ENCODE results near the gene CRY1. TPM values are rescaled to one million over a fixed set of nuclear protein-coding genes. Genes with fewer than 3 reads are reported as not detected.
"Not testable (repeated sequence)": the region's sequence is repeated elsewhere in the genome, so short reads cannot be mapped to it uniquely, and the experiment has no call there.

CRY1 gene
- total and polyA plus RNA-seq, 4 experiments from 2014 or later: 27.6 to 37.3 (median 31.7) TPM

DNA sequence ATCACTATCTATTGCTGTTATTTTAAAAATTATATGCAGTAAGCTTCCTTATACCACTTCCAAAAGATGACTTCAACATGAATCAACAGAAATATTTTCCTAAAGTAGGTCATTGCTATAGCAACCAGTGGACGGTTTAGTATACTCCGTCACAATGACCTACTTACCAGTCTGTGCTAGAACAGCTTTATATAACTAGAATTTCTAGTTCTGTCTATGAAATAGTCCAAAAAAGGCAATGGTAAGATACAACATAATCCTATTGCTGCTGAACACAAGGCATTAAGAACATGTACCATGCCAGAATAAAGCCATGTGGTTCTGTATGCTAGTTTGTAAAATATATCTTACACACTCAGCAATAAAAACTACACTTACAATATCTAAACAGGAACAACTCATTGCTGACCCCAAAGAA lies 65.7 kb downstream of the CRY1 start:
- no peaks in the 10 kb centered on the region for H3K27me3 Mint-ChIP-seq
- H3K27ac Mint-ChIP-seq: peak overlapping the region; percentile 95 to 100 (median 99)
- Histone ChIP-seq H3K4me1 (ENCODE audit: insufficient read depth, low read length) (peaks cover 75% of the 10 kb centered on the region), H3K9me3 (ENCODE audit: control insufficient read depth in 1 of 2, low read length in 2 of 2) (no peaks in the 10 kb centered on the region), H3K27me3 (ENCODE audit: insufficient read depth, low read length) (no peaks in the 10 kb centered on the region), H3K36me3 (ENCODE audit: insufficient read depth, low read length) (no peaks in the 10 kb centered on the region), H3K4me3 (ENCODE audit: low read length in 2 of 2) (no peak overlapping the region), H3K27ac (ENCODE audit: low read depth, low read length) (peak overlapping the region; percentile 91)
- peak; percentile 66 to 90 (median 82) for DNase-seq
- ChIA-PET CTCF (ENCODE audit: partially characterized antibody) (no interaction called here), POLR2A (ENCODE audit: partially characterized antibody) (interaction anchor here (0.6 to 1.1 kb wide), 5 partner anchors 14 to 345 kb away, joined by 3 to 17 read pairs (median 6); partner anchors contain the start of genes CRY1 and TMEM263)
- intact Hi-C loops (cut with micrococcal nuclease): loop anchor here (1.0 to 5.0 kb wide), 2 partner anchors 66 to 70 kb away; partner anchors contain the start of genes CRY1 and TMEM263
- peak overlapping the region; percentile 26 to 85 (median 74) for H3K4me3 Mint-ChIP-seq
- no peaks in the 10 kb centered on the region for H3K9me3 Mint-ChIP-seq
- H3K4me1 Mint-ChIP-seq: peaks cover 49 to 82% (median 68%) of the 10 kb centered on the region in 4 donors
- no peaks in the 10 kb centered on the region for H3K36me3 Mint-ChIP-seq

DNA sequence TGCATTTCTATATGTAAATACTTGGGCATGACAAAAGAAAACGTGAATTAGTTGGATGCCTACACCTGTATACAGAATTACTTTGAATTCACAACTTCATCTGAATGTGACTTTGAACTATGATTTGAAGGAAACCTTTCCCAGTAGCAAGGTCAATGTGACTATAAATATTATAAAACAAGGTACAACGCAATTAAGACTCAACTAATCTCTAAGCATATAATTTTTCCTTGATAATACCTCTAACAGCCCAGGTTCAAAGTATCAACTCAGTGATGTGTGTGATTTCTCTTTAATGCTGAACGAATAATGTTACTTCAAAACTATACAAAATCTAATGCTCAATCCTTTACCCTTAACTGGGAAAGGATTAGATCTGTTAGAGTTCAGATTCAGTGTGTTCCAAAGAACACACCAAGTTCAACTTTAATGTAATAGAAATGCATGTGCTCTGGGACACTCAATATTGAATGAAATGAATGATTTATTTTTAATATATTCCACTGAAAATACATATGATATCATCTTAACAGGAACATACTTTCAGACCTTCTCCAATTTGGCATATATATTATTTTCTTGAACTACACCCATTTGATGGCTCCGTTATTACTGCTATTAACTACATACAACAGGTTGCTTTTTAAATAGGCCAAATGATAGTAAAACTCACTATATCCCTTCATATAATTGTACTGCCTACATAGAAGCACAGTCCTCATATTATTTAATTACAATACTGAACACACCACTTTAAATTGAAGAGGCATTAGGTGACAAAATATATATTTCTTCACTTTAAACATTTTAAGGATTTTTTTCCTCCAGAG lies 66.3 kb downstream of the CRY1 start:
- Histone ChIP-seq H3K9me3 (ENCODE audit: control insufficient read depth in 1 of 2, low read length in 2 of 2) (no peaks in the 10 kb centered on the region), H3K4me1 (ENCODE audit: insufficient read depth, low read length) (peaks cover 71% of the 10 kb centered on the region), H3K4me3 (ENCODE audit: low read length in 2 of 2) (no peak overlapping the region), H3K27ac (ENCODE audit: low read depth, low read length) (peak overlapping the region; percentile 91), H3K27me3 (ENCODE audit: insufficient read depth, low read length) (no peaks in the 10 kb centered on the region), H3K36me3 (ENCODE audit: insufficient read depth, low read length) (no peaks in the 10 kb centered on the region)
- H3K36me3 Mint-ChIP-seq: no peaks in the 10 kb centered on the region
- H3K27me3 Mint-ChIP-seq: no peaks in the 10 kb centered on the region
- ChIA-PET POLR2A (ENCODE audit: partially characterized antibody) (interaction anchor here (0.6 to 1.1 kb wide), 5 partner anchors 13 to 345 kb away, joined by 3 to 17 read pairs (median 6); partner anchors contain the start of genes CRY1 and TMEM263), CTCF (ENCODE audit: partially characterized antibody) (no interaction called here)
- peak overlapping the region; percentile 95 to 100 (median 99) for H3K27ac Mint-ChIP-seq
- intact Hi-C loops (cut with micrococcal nuclease): loop anchor here (1.0 to 5.0 kb wide), 2 partner anchors 66 to 70 kb away; partner anchors contain the start of genes CRY1 and TMEM263
- H3K4me3 Mint-ChIP-seq: peak overlapping the region in 7 of 8 donors; percentile 11 to 85 (median 78)
- H3K4me1 Mint-ChIP-seq: peaks cover 45 to 76% (median 63%) of the 10 kb centered on the region in 4 donors
- H3K9me3 Mint-ChIP-seq: no peaks in the 10 kb centered on the region
- no peak for DNase-seq

DNA sequence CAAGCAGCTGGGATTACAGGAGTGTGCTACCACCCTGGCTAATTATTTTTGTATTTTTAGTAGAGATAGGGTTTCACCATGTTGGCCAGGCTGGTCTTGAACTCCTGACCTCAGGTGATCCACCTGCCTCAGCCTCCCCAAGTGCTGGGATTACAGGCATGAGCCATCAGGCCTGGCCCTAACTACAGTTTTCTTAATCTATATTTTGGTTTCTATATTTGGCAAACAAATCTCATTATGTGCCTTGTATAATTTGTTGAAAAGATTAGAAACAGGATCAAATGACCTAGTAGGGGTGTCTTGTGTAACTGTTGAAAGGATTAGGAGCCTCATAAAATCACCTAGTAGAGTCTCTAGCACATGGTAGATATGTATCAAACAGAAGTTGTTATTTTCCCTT lies 67.0 kb downstream of the CRY1 start:
- H3K4me3 Mint-ChIP-seq: peak overlapping the region in 3 of 8 donors; percentile 20 to 59 (median 44)
- H3K4me3 ChIP-seq (ENCODE audit: low read length in 2 of 2); H3K36me3 Mint-ChIP-seq; H3K27me3 ChIP-seq (ENCODE audit: insufficient read depth, low read length); H3K36me3 ChIP-seq (ENCODE audit: insufficient read depth, low read length); POLR2A ChIA-PET (ENCODE audit: partially characterized antibody); H3K9me3 Mint-ChIP-seq; CTCF ChIA-PET (ENCODE audit: partially characterized antibody); DNase-seq; H3K27me3 Mint-ChIP-seq; H3K9me3 ChIP-seq (ENCODE audit: control insufficient read depth in 1 of 2, low read length in 2 of 2): not testable (repeated sequence)
- intact Hi-C loops (cut with micrococcal nuclease): loop anchor here (5.0 kb wide), 1 partner anchor 69 kb away; the partner anchor contains the start of gene TMEM263
- peaks cover 42 to 71% (median 59%) of the 10 kb centered on the region in 4 donors for H3K4me1 Mint-ChIP-seq
- peaks cover 67% of the 10 kb centered on the region for H3K4me1 ChIP-seq (ENCODE audit: insufficient read depth, low read length)
- H3K27ac ChIP-seq (ENCODE audit: low read depth, low read length): peak overlapping the region; percentile 91
- H3K27ac Mint-ChIP-seq: peak overlapping the region; percentile 95 to 100 (median 99)

DNA sequence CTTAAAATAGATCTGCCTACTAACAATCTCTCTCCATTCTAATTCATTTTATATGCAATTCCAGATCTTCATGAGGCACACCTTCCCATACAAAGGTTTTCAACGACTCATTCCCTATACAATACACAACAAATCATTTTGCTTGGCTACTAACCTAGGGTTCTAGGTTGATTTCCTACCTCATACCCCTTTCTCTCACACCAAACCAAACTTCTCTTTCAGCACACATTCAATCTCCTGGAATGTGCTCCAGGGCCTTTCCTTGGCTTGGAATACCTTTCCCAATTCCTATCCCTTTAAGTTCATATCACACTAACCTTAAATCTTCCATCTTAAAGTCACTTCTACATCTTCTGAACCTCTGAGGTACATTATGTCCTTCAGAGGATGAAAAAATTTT lies 67.7 kb downstream of the CRY1 start:
- no peak overlapping the region for H3K4me3 Mint-ChIP-seq
- Histone ChIP-seq H3K27me3 (ENCODE audit: insufficient read depth, low read length) (no peaks in the 10 kb centered on the region), H3K4me3 (ENCODE audit: low read length in 2 of 2) (no peak overlapping the region), H3K4me1 (ENCODE audit: insufficient read depth, low read length) (peaks cover 60% of the 10 kb centered on the region), H3K9me3 (ENCODE audit: control insufficient read depth in 1 of 2, low read length in 2 of 2) (no peaks in the 10 kb centered on the region), H3K27ac (ENCODE audit: low read depth, low read length) (peak overlapping the region; percentile 40), H3K36me3 (ENCODE audit: insufficient read depth, low read length) (no peaks in the 10 kb centered on the region)
- H3K4me1 Mint-ChIP-seq: peaks cover 37 to 64% (median 53%) of the 10 kb centered on the region in 4 donors
- intact Hi-C loops (cut with micrococcal nuclease): loop anchor here (5.0 kb wide), 1 partner anchor 68 kb away; the partner anchor contains the start of gene TMEM263
- CTCF ChIA-PET (ENCODE audit: partially characterized antibody): no interaction called here
- DNase-seq: no peak
- peaks cover 3 to 5% of the 10 kb centered on the region in 2 donors for H3K36me3 Mint-ChIP-seq
- no peaks in the 10 kb centered on the region for H3K27me3 Mint-ChIP-seq
- POLR2A ChIA-PET (ENCODE audit: partially characterized antibody): no interaction called here
- H3K27ac Mint-ChIP-seq: peak overlapping the region; percentile 78 to 95 (median 87)
- H3K9me3 Mint-ChIP-seq: no peaks in the 10 kb centered on the region

DNA sequence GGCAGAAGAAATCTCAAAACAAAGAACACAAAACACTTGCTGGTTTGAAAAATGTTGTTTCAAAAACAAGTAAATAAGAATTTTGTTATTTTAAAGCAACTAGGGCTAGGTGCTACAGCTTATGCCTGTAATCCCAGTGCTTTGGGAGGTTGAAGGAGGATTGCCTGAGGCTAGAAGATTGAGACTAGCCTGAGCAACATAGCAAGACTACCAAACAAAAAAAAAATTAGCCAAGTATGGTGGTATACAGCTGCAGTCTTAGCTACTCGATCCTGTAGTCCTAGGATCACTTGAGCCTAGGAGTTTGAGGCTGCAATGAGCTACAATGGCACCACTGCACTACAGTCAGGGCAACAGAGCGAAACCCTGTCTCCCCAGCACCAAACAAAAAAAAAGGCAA lies 73.8 kb downstream of the CRY1 start:
- intact Hi-C loops (cut with micrococcal nuclease): no loop called here
- no peak overlapping the region for H3K4me3 Mint-ChIP-seq
- peak overlapping the region in 2 of 7 donors; percentile 46 to 52 for H3K27ac Mint-ChIP-seq
- H3K9me3 Mint-ChIP-seq: no peaks in the 10 kb centered on the region
- Histone ChIP-seq H3K27ac (ENCODE audit: low read depth, low read length) (no peak overlapping the region), H3K36me3 (ENCODE audit: insufficient read depth, low read length) (no peaks in the 10 kb centered on the region), H3K4me3 (ENCODE audit: low read length in 2 of 2) (no peak overlapping the region), H3K9me3 (ENCODE audit: control insufficient read depth in 1 of 2, low read length in 2 of 2) (no peaks in the 10 kb centered on the region), H3K4me1 (ENCODE audit: insufficient read depth, low read length) (peaks cover 6% of the 10 kb centered on the region), H3K27me3 (ENCODE audit: insufficient read depth, low read length) (no peaks in the 10 kb centered on the region)
- CTCF ChIA-PET (ENCODE audit: partially characterized antibody): interaction anchor here (0.7 kb wide), 1 partner anchor 112 kb away, joined by 3 read pairs; no protein-coding TSS in a partner anchor
- H3K4me1 Mint-ChIP-seq: peaks cover 7 to 15% (median 11%) of the 10 kb centered on the region in 4 donors
- DNase-seq: no peak
- H3K36me3 Mint-ChIP-seq: peaks cover 27 to 32% of the 10 kb centered on the region in 2 donors
- no peaks in the 10 kb centered on the region for H3K27me3 Mint-ChIP-seq
- POLR2A ChIA-PET (ENCODE audit: partially characterized antibody): no interaction called here

DNA sequence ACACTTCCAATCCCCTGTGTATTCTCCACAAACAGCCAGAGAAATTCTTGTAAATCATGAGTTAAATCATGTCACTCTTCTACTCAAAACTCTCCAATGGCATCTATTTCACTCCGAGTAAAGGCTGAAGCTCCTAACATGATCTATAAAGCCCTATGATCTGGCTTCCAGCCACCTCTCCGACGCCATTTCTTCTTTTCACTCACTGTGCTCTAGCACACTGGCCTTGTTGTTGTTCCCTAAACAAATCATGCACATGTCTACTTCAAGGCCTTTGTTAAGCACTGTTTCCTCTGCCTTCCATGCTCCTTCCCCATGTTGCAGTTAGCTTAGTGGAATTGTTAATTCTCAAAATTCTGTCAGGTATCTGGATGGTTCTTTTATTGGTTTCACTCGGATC lies 76.3 kb downstream of the CRY1 start:
- H3K9me3 ChIP-seq (ENCODE audit: control insufficient read depth in 1 of 2, low read length in 2 of 2): no peaks in the 10 kb centered on the region
- DNase-seq: no peak
- POLR2A ChIA-PET (ENCODE audit: partially characterized antibody): no interaction called here

DNA sequence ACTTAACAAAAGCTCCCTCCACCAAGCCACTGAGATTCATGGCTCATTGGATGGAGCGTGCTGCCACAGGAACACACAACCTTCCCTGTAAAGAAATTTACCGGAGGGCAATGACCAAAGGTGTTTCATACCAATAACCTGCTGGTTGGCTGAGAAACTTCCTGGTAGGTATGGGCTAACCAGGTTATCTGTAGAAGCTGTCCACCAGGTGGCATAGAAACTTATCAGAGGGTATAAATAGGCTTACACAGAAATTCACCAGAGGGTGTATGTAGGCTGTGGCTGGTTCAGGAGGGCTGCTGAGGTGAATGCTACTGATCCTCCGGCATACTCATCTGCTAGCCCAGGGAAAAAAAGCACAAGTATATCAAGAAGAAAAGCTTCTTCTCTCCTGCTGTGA lies 79.3 kb downstream of the CRY1 start:
- Histone ChIP-seq H3K4me3 (ENCODE audit: low read length in 2 of 2) (no peak overlapping the region), H3K36me3 (ENCODE audit: insufficient read depth, low read length) (no peaks in the 10 kb centered on the region), H3K27ac (ENCODE audit: low read depth, low read length) (no peak overlapping the region), H3K4me1 (ENCODE audit: insufficient read depth, low read length) (no peaks in the 10 kb centered on the region), H3K9me3 (ENCODE audit: control insufficient read depth in 1 of 2, low read length in 2 of 2) (no peaks in the 10 kb centered on the region), H3K27me3 (ENCODE audit: insufficient read depth, low read length) (no peaks in the 10 kb centered on the region)
- Mint-ChIP-seq H3K27ac (peak overlapping the region in 4 of 7 donors; percentile 13 to 60 (median 34)), H3K4me1 (peaks cover 0 to 6% (median 5%) of the 10 kb centered on the region in 4 donors), H3K9me3 (peaks cover 0 to 2% (median 0%) of the 10 kb centered on the region in 8 donors), H3K36me3 (peaks cover 26 to 37% of the 10 kb centered on the region in 2 donors), H3K4me3 (no peak overlapping the region), H3K27me3 (no peaks in the 10 kb centered on the region)
- CTCF ChIA-PET (ENCODE audit: partially characterized antibody): interaction anchor here (0.8 to 3.0 kb wide), 15 partner anchors 10 to 91 kb away, joined by 3 to 28 read pairs (median 4); partner anchors contain the start of gene CRY1
- intact Hi-C loops (cut with micrococcal nuclease): loop anchor here (1.0 kb wide), 1 partner anchor 79 kb away; the partner anchor contains the start of gene CRY1
- POLR2A ChIA-PET (ENCODE audit: partially characterized antibody): interaction anchor here (0.8 to 1.2 kb wide), 4 partner anchors 13 to 306 kb away, joined by 3 to 6 read pairs (median 4); partner anchors contain the start of genes MTERF2 and TMEM263
- peak; percentile 19 to 60 (median 39) for DNase-seq

More for the DNA sequence above, 76.3 kb downstream of the CRY1 start:
- H3K4me1 ChIP-seq (ENCODE audit: insufficient read depth, low read length): no peaks in the 10 kb centered on the region
- no peak overlapping the region for H3K4me3 Mint-ChIP-seq
- H3K9me3 Mint-ChIP-seq: no peaks in the 10 kb centered on the region
- H3K36me3 ChIP-seq (ENCODE audit: insufficient read depth, low read length): no peaks in the 10 kb centered on the region
- no peak overlapping the region for H3K4me3 ChIP-seq (ENCODE audit: low read length in 2 of 2)
- H3K27me3 Mint-ChIP-seq: no peaks in the 10 kb centered on the region
- peak overlapping the region in 3 of 7 donors; percentile 28 to 34 (median 30) for H3K27ac Mint-ChIP-seq
- H3K27ac ChIP-seq (ENCODE audit: low read depth, low read length): no peak overlapping the region
- intact Hi-C loops (cut with micrococcal nuclease): no loop called here
- peaks cover 40 to 41% of the 10 kb centered on the region in 2 donors for H3K36me3 Mint-ChIP-seq
- H3K4me1 Mint-ChIP-seq: peaks cover 0 to 6% (median 5%) of the 10 kb centered on the region in 4 donors
- no peaks in the 10 kb centered on the region for H3K27me3 ChIP-seq (ENCODE audit: insufficient read depth, low read length)
- CTCF ChIA-PET (ENCODE audit: partially characterized antibody): interaction anchor here (1.0 to 1.6 kb wide), 2 partner anchors 75 to 115 kb away, joined by 3 read pairs; no protein-coding TSS in a partner anchor
